ENCODE results near the gene MOB1A. TPM values are rescaled to one million over a fixed set of nuclear protein-coding genes. Genes with fewer than 3 reads are reported as not detected.

The MOB1A gene
- total and polyA plus RNA-seq, 2 of the 13 experiments (the other 11 are each of a cell fraction or from before 2014, with no cell fraction given): 48.2 to 139 TPM

GRCh38 chr2:74198461-74199274 is 20.0 kb upstream of the MOB1A start, which contains the start of gene MTHFD2 (continued):
- TF ChIP-seq ZNF776 (CRISPR knock-in tag; IDR thresholded peaks at IDR 0.05) (peak; percentile 98), PAX8 (CRISPR knock-in tag; IDR thresholded peaks at IDR 0.05; ENCODE audit: borderline replicate concordance) (peak; percentile 95), RFX5 (IDR thresholded peaks at IDR 0.05; ENCODE audit: low read depth, low read length) (no peak), REPIN1 (CRISPR knock-in tag; IDR thresholded peaks at IDR 0.05; ENCODE audit: borderline replicate concordance, low read depth) (peak; percentile 66), ZNF10 (CRISPR knock-in tag; IDR thresholded peaks at IDR 0.05; ENCODE audit: borderline replicate concordance, low read depth) (no peak), ZNF746 (CRISPR knock-in tag; IDR thresholded peaks at IDR 0.05) (peak; percentile 40; the same call in 1 of the 2 replicates), ZNF468 (CRISPR knock-in tag; IDR thresholded peaks at IDR 0.05) (peak; percentile 86), ZNF572 (CRISPR knock-in tag; IDR thresholded peaks at IDR 0.05) (no peak), ZNF782 (CRISPR knock-in tag; IDR thresholded peaks at IDR 0.05; ENCODE audit: borderline replicate concordance) (peak; percentile 84; the same call in 1 of the 2 replicates), ZNF850 (CRISPR knock-in tag; conservative IDR thresholded peaks at IDR 0.05) (peak; percentile 74; the same call in 1 of the 2 replicates), ZNF513 (CRISPR knock-in tag; conservative IDR thresholded peaks at IDR 0.05) (no peak), ZNF564 (CRISPR knock-in tag; IDR thresholded peaks at IDR 0.05) (peak; percentile 84), ZNF503 (CRISPR knock-in tag; IDR thresholded peaks at IDR 0.05) (no peak), POGZ (CRISPR knock-in tag; IDR thresholded peaks at IDR 0.05) (peak; percentile 94)
- TF ChIP-seq, protein P1, sequence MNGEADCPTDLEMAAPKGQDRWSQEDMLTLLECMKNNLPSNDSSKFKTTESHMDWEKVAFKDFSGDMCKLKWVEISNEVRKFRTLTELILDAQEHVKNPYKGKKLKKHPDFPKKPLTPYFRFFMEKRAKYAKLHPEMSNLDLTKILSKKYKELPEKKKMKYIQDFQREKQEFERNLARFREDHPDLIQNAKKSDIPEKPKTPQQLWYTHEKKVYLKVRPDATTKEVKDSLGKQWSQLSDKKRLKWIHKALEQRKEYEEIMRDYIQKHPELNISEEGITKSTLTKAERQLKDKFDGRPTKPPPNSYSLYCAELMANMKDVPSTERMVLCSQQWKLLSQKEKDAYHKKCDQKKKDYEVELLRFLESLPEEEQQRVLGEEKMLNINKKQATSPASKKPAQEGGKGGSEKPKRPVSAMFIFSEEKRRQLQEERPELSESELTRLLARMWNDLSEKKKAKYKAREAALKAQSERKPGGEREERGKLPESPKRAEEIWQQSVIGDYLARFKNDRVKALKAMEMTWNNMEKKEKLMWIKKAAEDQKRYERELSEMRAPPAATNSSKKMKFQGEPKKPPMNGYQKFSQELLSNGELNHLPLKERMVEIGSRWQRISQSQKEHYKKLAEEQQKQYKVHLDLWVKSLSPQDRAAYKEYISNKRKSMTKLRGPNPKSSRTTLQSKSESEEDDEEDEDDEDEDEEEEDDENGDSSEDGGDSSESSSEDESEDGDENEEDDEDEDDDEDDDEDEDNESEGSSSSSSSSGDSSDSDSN (CRISPR knock-in tag; IDR thresholded peaks at IDR 0.05): peak; percentile 87
- TF ChIP-seq, protein P2, sequence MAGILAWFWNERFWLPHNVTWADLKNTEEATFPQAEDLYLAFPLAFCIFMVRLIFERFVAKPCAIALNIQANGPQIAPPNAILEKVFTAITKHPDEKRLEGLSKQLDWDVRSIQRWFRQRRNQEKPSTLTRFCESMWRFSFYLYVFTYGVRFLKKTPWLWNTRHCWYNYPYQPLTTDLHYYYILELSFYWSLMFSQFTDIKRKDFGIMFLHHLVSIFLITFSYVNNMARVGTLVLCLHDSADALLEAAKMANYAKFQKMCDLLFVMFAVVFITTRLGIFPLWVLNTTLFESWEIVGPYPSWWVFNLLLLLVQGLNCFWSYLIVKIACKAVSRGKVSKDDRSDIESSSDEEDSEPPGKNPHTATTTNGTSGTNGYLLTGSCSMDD (CRISPR knock-in tag; IDR thresholded peaks at IDR 0.05): 0 out of 2 replicates have a peak, but pooled peaks have one; percentile 59
- TF ChIP-seq, protein P3, sequence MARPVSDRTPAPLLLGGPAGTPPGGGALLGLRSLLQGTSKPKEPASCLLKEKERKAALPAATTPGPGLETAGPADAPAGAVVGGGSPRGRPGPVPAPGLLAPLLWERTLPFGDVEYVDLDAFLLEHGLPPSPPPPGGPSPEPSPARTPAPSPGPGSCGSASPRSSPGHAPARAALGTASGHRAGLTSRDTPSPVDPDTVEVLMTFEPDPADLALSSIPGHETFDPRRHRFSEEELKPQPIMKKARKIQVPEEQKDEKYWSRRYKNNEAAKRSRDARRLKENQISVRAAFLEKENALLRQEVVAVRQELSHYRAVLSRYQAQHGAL (CRISPR knock-in tag; IDR thresholded peaks at IDR 0.05; ENCODE audit: not compliant biosample characterization): no peak
- TF ChIP-seq, protein P4, sequence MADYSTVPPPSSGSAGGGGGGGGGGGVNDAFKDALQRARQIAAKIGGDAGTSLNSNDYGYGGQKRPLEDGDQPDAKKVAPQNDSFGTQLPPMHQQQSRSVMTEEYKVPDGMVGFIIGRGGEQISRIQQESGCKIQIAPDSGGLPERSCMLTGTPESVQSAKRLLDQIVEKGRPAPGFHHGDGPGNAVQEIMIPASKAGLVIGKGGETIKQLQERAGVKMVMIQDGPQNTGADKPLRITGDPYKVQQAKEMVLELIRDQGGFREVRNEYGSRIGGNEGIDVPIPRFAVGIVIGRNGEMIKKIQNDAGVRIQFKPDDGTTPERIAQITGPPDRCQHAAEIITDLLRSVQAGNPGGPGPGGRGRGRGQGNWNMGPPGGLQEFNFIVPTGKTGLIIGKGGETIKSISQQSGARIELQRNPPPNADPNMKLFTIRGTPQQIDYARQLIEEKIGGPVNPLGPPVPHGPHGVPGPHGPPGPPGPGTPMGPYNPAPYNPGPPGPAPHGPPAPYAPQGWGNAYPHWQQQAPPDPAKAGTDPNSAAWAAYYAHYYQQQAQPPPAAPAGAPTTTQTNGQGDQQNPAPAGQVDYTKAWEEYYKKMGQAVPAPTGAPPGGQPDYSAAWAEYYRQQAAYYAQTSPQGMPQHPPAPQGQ (CRISPR knock-in tag; IDR thresholded peaks at IDR 0.05; ENCODE audit: borderline replicate concordance): no peak
